Trophoblast cell (in vitro differentiated cells and primary cell): ENCODE data around the gene CRIM1.

Source experiments
- DNase-seq, 2 donors: peaks; one replicate each; pipeline ENCODE4 v3.0.0-alpha.2; 2016
- H2AFZ ChIP-seq: 2 replicates; pipeline ENCODE4 v1.6.1; 2013; ENCODE audit warnings: low read length, moderate library complexity, mild to moderate bottlenecking; ENCODE audit not compliant: insufficient read depth, poor library complexity
- H2AK5ac ChIP-seq: 2 replicates; pipeline ENCODE4 v1.6.1; 2013; ENCODE audit warnings: mild to moderate bottlenecking, low read length
- H2BK120ac ChIP-seq: 2 replicates; pipeline ENCODE4 v1.6.1; 2013; ENCODE audit warnings: low read length, mild to moderate bottlenecking, moderate library complexity; ENCODE audit not compliant: insufficient read depth, poor library complexity
- H2BK12ac ChIP-seq: 2 replicates; pipeline ENCODE4 v1.6.1; 2013; ENCODE audit warnings: mild to moderate bottlenecking, low read length, moderate library complexity
- H2BK5ac ChIP-seq: 2 replicates; pipeline ENCODE4 v1.6.1; 2013; ENCODE audit warnings: low read length, low read depth, moderate library complexity, mild to moderate bottlenecking; ENCODE audit not compliant: poor library complexity
- H3K14ac ChIP-seq: 2 replicates; pipeline ENCODE4 v1.6.1; 2013; ENCODE audit warnings: mild to moderate bottlenecking, low read length
- H3K18ac ChIP-seq: 2 replicates; pipeline ENCODE4 v1.6.1; 2013; ENCODE audit warnings: mild to moderate bottlenecking, low read length
- H3K23ac ChIP-seq: 2 replicates; pipeline ENCODE4 v1.6.1; 2013; ENCODE audit warnings: low read length
- H3K27ac ChIP-seq: 2 replicates; pipeline ENCODE4 v1.5.1; 2013; ENCODE audit warnings: low read depth, mild to moderate bottlenecking, inconsistent platforms, low read length, moderate library complexity
- H3K27me3 ChIP-seq: 2 replicates; pipeline ENCODE4 v1.6.1; 2013; ENCODE audit warnings: inconsistent platforms, mild to moderate bottlenecking, low read length, moderate library complexity; ENCODE audit not compliant: insufficient read depth
- H3K36me3 ChIP-seq, 2 experiments: 1 replicate in 1 of 2; 2 replicates in 1 of 2; pipeline ENCODE4 v1.6.1; 2013; ENCODE audit warnings: low read length in 2 of 2, mild to moderate bottlenecking in 2 of 2, moderate library complexity in 1 of 2; ENCODE audit not compliant: insufficient read depth in 2 of 2, control insufficient read depth in 1 of 2
- H3K4ac ChIP-seq: 2 replicates; pipeline ENCODE4 v1.6.1; 2013; ENCODE audit warnings: low read depth, mild to moderate bottlenecking, low read length, moderate library complexity
- H3K4me1 ChIP-seq, 2 experiments: 1 replicate in 1 of 2; 2 replicates in 1 of 2; pipeline ENCODE4 v1.6.1; 2013; ENCODE audit warnings: low read length in 2 of 2, mild to moderate bottlenecking in 2 of 2, moderate library complexity in 1 of 2; ENCODE audit not compliant: insufficient read depth in 2 of 2, control insufficient read depth in 1 of 2
- H3K4me2 ChIP-seq: 2 replicates; pipeline ENCODE4 v1.6.1; 2013; ENCODE audit warnings: inconsistent platforms, mild to moderate bottlenecking, low read length, moderate library complexity
- H3K4me3 ChIP-seq: 2 replicates; pipeline ENCODE4 v1.5.1; 2013; ENCODE audit warnings: mild to moderate bottlenecking, low read depth, low read length, inconsistent platforms
- H3K79me1 ChIP-seq: one replicate; pipeline ENCODE4 v1.6.1; 2013; ENCODE audit warnings: low read length
- H3K79me2 ChIP-seq: 2 replicates; pipeline ENCODE4 v1.6.1; 2013; ENCODE audit warnings: low read length, mild to moderate bottlenecking; ENCODE audit not compliant: control insufficient read depth, insufficient read depth, poor library complexity
- H3K9ac ChIP-seq: 2 replicates; pipeline ENCODE4 v1.6.1; 2013; ENCODE audit warnings: mild to moderate bottlenecking, low read length
- H3K9me3 ChIP-seq: 2 replicates; pipeline ENCODE4 v1.6.1; 2013; ENCODE audit warnings: low read depth, mild to moderate bottlenecking, control low read depth, inconsistent platforms, low read length; ENCODE audit not compliant: insufficient read depth
- H4K12ac ChIP-seq: 2 replicates; pipeline ENCODE4 v1.6.1; 2013; ENCODE audit warnings: low read depth, mild to moderate bottlenecking, low read length, moderate library complexity
- H4K8ac ChIP-seq: 2 replicates; pipeline ENCODE4 v1.6.1; 2013; ENCODE audit warnings: low read depth, mild to moderate bottlenecking, low read length, moderate library complexity
- H4K91ac ChIP-seq: one replicate; pipeline ENCODE4 v1.6.1; 2013; ENCODE audit warnings: low read depth, mild to moderate bottlenecking, low read length, moderate library complexity
- WGBS: extraction: QIAGEN DNeasy Blood & Tissue Kit; methylation state at CpG from one replicate; pipeline ENCODE4 v1.1.7; 2013; ENCODE audit warnings: missing lambda C conversion rate; ENCODE audit not compliant: insufficient read length, insufficient coverage; ENCODE audit errors: extremely low coverage; 5-methylcytosine and 5-hydroxymethylcytosine counted together

Gene CRIM1

GRCh38 chr2:36382472-36382871, 26.9 kb downstream of the CRIM1 start:
- DNase-seq = no peak
- Histone ChIP-seq H3K23ac (no peak overlapping the region), H4K8ac (no peak overlapping the region), H2AK5ac (no peak overlapping the region), H3K79me1 (peaks cover 8% of the 10 kb centered on the region), H3K4me3 (no peak overlapping the region), H3K27ac (no peak overlapping the region), H3K79me2 (peaks cover 9% of the 10 kb centered on the region), H3K9ac (no peak overlapping the region), H3K4ac (peak overlapping the region; percentile 44), H4K91ac (no peak overlapping the region), H2BK120ac (no peak overlapping the region), H4K12ac (no peak overlapping the region), H2BK12ac (no peak overlapping the region), H3K4me1 (peaks cover 19 to 21% of the 10 kb centered on the region in 2 experiments), H3K9me3 (no peaks in the 10 kb centered on the region), H3K18ac (no peak overlapping the region), H2AFZ (no peak overlapping the region), H3K4me2 (no peak overlapping the region), H2BK5ac (no peak overlapping the region), H3K36me3 (peaks cover 0 to 12% of the 10 kb centered on the region in 2 experiments), H3K14ac (no peak overlapping the region), H3K27me3 (no peaks in the 10 kb centered on the region)
- no CpG with 5 or more reads among the region's 2 CpGs for whole genome bisulfite sequencing

- H4K12ac ChIP-seq = no peak overlapping the region
- no peaks in the 10 kb centered on the region for H3K9me3 ChIP-seq
- no peak overlapping the region for H3K14ac ChIP-seq
- peaks cover 9% of the 10 kb centered on the region for H3K79me2 ChIP-seq
- H3K9ac ChIP-seq = no peak overlapping the region
- no peak overlapping the region for H2AFZ ChIP-seq
- DNase-seq = no peak
- no peak overlapping the region for H4K91ac ChIP-seq
- no peak overlapping the region for H3K18ac ChIP-seq
- no peak overlapping the region for H2AK5ac ChIP-seq
- H2BK120ac ChIP-seq = no peak overlapping the region
- H2BK5ac ChIP-seq = no peak overlapping the region
- H3K4me3 ChIP-seq = no peak overlapping the region
- H3K4me1 ChIP-seq = peaks cover 19 to 23% of the 10 kb centered on the region in 2 experiments
- peaks cover 8% of the 10 kb centered on the region for H3K79me1 ChIP-seq
- no peak overlapping the region for H3K23ac ChIP-seq
- H3K27me3 ChIP-seq = no peaks in the 10 kb centered on the region
- peak overlapping the region; percentile 49 for H3K4ac ChIP-seq
- WGBS = no CpG with 5 or more reads among the region's 4 CpGs
- H3K27ac ChIP-seq = no peak overlapping the region
- peaks cover 0 to 8% of the 10 kb centered on the region in 2 experiments for H3K36me3 ChIP-seq
- H3K4me2 ChIP-seq = no peak overlapping the region
- no peak overlapping the region for H2BK12ac ChIP-seq
- H4K8ac ChIP-seq = no peak overlapping the region
Observed at GRCh38 chr2:36383726-36384125, 28.1 kb downstream of the CRIM1 start.

GRCh38 chr2:36384454-36384853, 28.9 kb downstream of the CRIM1 start:
- no peak overlapping the region for H3K23ac ChIP-seq
- no peak overlapping the region for H3K14ac ChIP-seq
- H3K79me1 ChIP-seq = peaks cover 8% of the 10 kb centered on the region
- peak overlapping the region; percentile 49 for H3K4ac ChIP-seq
- no peak overlapping the region for H2BK120ac ChIP-seq
- no peak overlapping the region for H3K27ac ChIP-seq
- H3K18ac ChIP-seq = no peak overlapping the region
- H2AFZ ChIP-seq = no peak overlapping the region
- H3K9ac ChIP-seq = no peak overlapping the region
- no peak overlapping the region for H2BK5ac ChIP-seq
- H4K12ac ChIP-seq = no peak overlapping the region
- H2AK5ac ChIP-seq = no peak overlapping the region
- DNase-seq = no peak
- H3K79me2 ChIP-seq = peaks cover 9% of the 10 kb centered on the region
- H3K9me3 ChIP-seq = no peaks in the 10 kb centered on the region
- WGBS = no CpG with 5 or more reads among the region's 2 CpGs
- no peak overlapping the region for H3K4me2 ChIP-seq
- no peak overlapping the region for H4K91ac ChIP-seq
- H3K27me3 ChIP-seq = no peaks in the 10 kb centered on the region
- H2BK12ac ChIP-seq = no peak overlapping the region
- H4K8ac ChIP-seq = no peak overlapping the region
- H3K4me1 ChIP-seq = peaks cover 21 to 23% of the 10 kb centered on the region in 2 experiments
- H3K36me3 ChIP-seq = peaks cover 0 to 8% of the 10 kb centered on the region in 2 experiments
- no peak overlapping the region for H3K4me3 ChIP-seq

- Histone ChIP-seq H2AK5ac (no peak overlapping the region), H2BK12ac (no peak overlapping the region), H3K4me2 (no peak overlapping the region), H3K4me3 (no peak overlapping the region), H3K36me3 (peaks cover 0 to 7% of the 10 kb centered on the region in 2 experiments), H3K23ac (peak overlapping the region; percentile 76), H3K4me1 (peaks cover 18 to 19% of the 10 kb centered on the region in 2 experiments), H3K27ac (no peak overlapping the region), H2BK5ac (no peak overlapping the region), H3K9me3 (no peaks in the 10 kb centered on the region), H3K4ac (peak overlapping the region; percentile 84), H4K91ac (no peak overlapping the region), H3K79me1 (peaks cover 8% of the 10 kb centered on the region), H3K79me2 (peaks cover 9% of the 10 kb centered on the region), H3K9ac (no peak overlapping the region), H3K27me3 (no peaks in the 10 kb centered on the region), H2BK120ac (no peak overlapping the region), H4K8ac (no peak overlapping the region), H3K18ac (no peak overlapping the region), H2AFZ (no peak overlapping the region), H4K12ac (no peak overlapping the region), H3K14ac (no peak overlapping the region)
- WGBS = no CpG with 5 or more reads among the region's 3 CpGs
- no peak for DNase-seq
Observed at GRCh38 chr2:36385603-36386002, 30.0 kb downstream of the CRIM1 start.
